Measurements from ENCODE around the gene ZDHHC23.

ZDHHC23 gene

DNA sequence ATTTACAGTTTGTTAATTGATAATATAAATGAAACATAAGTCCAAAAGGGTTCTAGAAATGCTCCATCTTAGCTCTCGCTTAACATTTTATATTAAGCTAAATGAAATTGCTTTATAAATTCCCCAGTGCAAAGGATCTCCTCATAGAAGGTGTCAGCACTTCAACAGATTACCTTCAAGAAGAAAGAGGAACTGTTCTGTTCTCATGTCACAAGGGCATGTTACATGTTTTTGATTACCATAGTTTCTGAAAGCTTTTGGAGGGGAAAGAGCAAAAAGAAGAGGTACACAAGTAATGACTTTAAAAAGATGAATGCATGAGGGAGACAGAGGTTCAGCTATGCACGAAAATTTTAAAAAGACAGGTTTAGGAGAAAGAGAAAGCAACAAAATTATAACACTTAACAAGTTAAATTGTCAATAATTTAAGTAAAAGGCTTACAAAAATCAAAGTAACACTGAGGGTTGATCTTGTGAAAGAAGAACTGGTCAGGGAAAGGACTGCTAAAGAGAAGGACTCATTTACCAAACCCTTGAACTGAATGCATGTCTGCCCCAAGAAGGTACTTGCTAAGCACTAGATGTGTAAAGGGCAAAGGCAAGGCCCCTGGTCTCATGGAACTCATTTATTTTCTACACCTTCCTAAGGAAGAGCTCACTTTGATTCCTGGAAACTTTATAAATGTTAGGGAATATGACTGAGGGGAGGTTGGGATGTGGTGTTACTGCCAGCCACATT is 63.4 kb downstream of the ZDHHC23 start:
- DNase-seq, result no peak

Measured in DMS153 (cell line).